HepG2 (cell line): ENCODE results near the gene NBPF1. TPM values are rescaled to one million over a fixed set of nuclear protein-coding genes. Genes with fewer than 3 reads are reported as not detected.

Experiments
- AHDC1 ChIP-seq: sonication (generic); formaldehyde crosslinking; IDR thresholded peaks from 2 replicates; pipeline ENCODE4 v1.5.1; 2020; ENCODE audit warnings: mild to moderate bottlenecking, missing genetic modification reagents, borderline replicate concordance
- CBX5 ChIP-seq: sonication (generic); formaldehyde crosslinking; IDR thresholded peaks from 2 replicates; pipeline ENCODE4 v1.4.0; 2020; ENCODE audit warnings: missing genetic modification reagents, borderline replicate concordance
- E2F2 ChIP-seq: sonication (generic); formaldehyde crosslinking; IDR thresholded peaks from 2 replicates; pipeline ENCODE4 v1.4.0; 2020; ENCODE audit warnings: missing genetic modification reagents, borderline replicate concordance
- KAT2B ChIP-seq: fragments of 150-350 bp; IDR thresholded peaks from 2 replicates; pipeline ENCODE4 v1.6.1; 2014; ENCODE audit warnings: low read depth, low read length, borderline replicate concordance
- MIER2 ChIP-seq: IDR thresholded peaks from 2 replicates; pipeline ENCODE4 v1.6.1; 2016; ENCODE audit warnings: missing biosample characterization, missing genetic modification reagents
- NPAS2 ChIP-seq: sonication (generic); formaldehyde crosslinking; IDR thresholded peaks from 2 replicates; pipeline ENCODE4 v1.8.0; 2022; ENCODE audit warnings: mild to moderate bottlenecking, missing genetic modification reagents, borderline replicate concordance
- PTBP1 ChIP-seq: fragments of 200-400 bp; formaldehyde crosslinking; IDR thresholded peaks from 2 replicates; pipeline ENCODE4 v1.6.1; 2018; ENCODE audit warnings: low read length, low read depth; ENCODE audit not compliant: poor library complexity, severe bottlenecking
- ZNF407 ChIP-seq: sonication (generic); formaldehyde crosslinking; IDR thresholded peaks from one replicate; pipeline ENCODE4 v1.5.1; 2020; ENCODE audit warnings: mild to moderate bottlenecking, missing genetic modification reagents; ENCODE audit errors: not compliant biosample characterization
- ZNF530 ChIP-seq: sonication (generic); formaldehyde crosslinking; IDR thresholded peaks from 2 replicates; pipeline ENCODE4 v1.5.0; 2020; ENCODE audit warnings: low read depth, mild to moderate bottlenecking, missing genetic modification reagents
- polyA plus RNA-seq, 8 experiments: library from polyadenylated mRNA; depleted of rRNA in 3 of 8; stranded (reverse) in 7 of 8; unstranded in 1 of 8; fragments of >200 nt; fragmentation: Illumina TruSeq in 4 of 8; extraction: Trizol in 4 of 8; gene quantifications; 2 replicates each; pipeline versions ENCODE4 v1.2.1 to v1.2.3, GENCODE V29; 2011 to 2016; ENCODE audit warnings: low read depth in 4 of 8, missing spikeins in 1 of 8, mixed read lengths in 1 of 8; ENCODE audit not compliant: insufficient read depth in 1 of 8
- total RNA-seq, 5 experiments: library from RNA; depleted of rRNA; stranded (reverse); fragments of >200 nt; fragmentation: Illumina TruSeq; extraction: Trizol; gene quantifications; 2 replicates each; pipeline ENCODE4 v1.2.3, GENCODE V29; 2016; ENCODE audit warnings: low read depth in 1 of 5
- TF ChIP-seq, protein P1 (sequence below): sonication (generic); formaldehyde crosslinking; IDR thresholded peaks from 2 replicates; pipeline ENCODE4 v1.4.0; 2020; ENCODE audit warnings: missing genetic modification reagents

The NBPF1 gene
- total and polyA plus RNA-seq, 2 of the 13 experiments (the other 11 are each of a cell fraction or from before 2014, with no cell fraction given): 30.3 to 35.6 TPM

GRCh38 chr1:16608838-16609560 lies 4.4 kb downstream of the NBPF1 start (continued):
- no peak for TF ChIP-seq MIER2 (CRISPR knock-in tag)
- TF ChIP-seq, protein P1, sequence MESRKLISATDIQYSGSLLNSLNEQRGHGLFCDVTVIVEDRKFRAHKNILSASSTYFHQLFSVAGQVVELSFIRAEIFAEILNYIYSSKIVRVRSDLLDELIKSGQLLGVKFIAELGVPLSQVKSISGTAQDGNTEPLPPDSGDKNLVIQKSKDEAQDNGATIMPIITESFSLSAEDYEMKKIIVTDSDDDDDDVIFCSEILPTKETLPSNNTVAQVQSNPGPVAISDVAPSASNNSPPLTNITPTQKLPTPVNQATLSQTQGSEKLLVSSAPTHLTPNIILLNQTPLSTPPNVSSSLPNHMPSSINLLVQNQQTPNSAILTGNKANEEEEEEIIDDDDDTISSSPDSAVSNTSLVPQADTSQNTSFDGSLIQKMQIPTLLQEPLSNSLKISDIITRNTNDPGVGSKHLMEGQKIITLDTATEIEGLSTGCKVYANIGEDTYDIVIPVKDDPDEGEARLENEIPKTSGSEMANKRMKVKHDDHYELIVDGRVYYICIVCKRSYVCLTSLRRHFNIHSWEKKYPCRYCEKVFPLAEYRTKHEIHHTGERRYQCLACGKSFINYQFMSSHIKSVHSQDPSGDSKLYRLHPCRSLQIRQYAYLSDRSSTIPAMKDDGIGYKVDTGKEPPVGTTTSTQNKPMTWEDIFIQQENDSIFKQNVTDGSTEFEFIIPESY (CRISPR knock-in tag): peak; percentile 60; the same call in 1 of the 2 replicates
- TF ChIP-seq CBX5: no peak
- TF ChIP-seq ZNF407 (CRISPR knock-in tag): peak; percentile 19
- no peak for TF ChIP-seq ZNF530 (CRISPR knock-in tag)
- no peak for TF ChIP-seq KAT2B
- TF ChIP-seq AHDC1 (CRISPR knock-in tag): no peak
- TF ChIP-seq NPAS2 (CRISPR knock-in tag): no peak
- no peak for TF ChIP-seq PTBP1
- TF ChIP-seq E2F2 (CRISPR knock-in tag): no peak
